ENCODE results near the gene CCDC149. TPM values are rescaled to one million over a fixed set of nuclear protein-coding genes. Genes with fewer than 3 reads are reported as not detected.

The CCDC149 gene
- total RNA-seq, 1 experiment from 2014 or later, result 0.11 TPM

GRCh38 chr4:24800325-24800895 lies 112.4 kb downstream of the CCDC149 start:
- Histone ChIP-seq H3K4me2 (ENCODE audit: low read depth, low read length, poor library complexity, severe bottlenecking) (no peak overlapping the region), H3K27ac (ENCODE audit: low read length) (no peak overlapping the region), H3K9me2 (replicated peaks; ENCODE audit: insufficient read depth, low read length) (no peaks in the 10 kb centered on the region)

DNA sequence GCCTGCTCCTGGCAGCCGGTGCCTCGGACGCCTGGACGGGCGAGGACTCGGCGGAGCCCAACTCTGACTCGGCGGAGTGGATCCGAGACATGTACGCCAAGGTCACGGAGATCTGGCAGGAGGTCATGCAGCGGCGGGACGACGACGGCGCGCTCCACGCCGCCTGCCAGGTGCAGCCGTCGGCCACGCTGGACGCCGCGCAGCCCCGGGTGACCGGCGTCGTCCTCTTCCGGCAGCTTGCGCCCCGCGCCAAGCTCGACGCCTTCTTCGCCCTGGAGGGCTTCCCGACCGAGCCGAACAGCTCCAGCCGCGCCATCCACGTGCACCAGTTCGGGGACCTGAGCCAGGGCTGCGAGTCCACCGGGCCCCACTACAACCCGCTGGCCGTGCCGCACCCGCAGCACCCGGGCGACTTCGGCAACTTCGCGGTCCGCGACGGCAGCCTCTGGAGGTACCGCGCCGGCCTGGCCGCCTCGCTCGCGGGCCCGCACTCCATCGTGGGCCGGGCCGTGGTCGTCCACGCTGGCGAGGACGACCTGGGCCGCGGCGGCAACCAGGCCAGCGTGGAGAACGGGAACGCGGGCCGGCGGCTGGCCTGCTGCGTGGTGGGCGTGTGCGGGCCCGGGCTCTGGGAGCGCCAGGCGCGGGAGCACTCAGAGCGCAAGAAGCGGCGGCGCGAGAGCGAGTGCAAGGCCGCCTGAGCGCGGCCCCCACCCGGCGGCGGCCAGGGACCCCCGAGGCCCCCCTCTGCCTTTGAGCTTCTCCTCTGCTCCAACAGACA lies 113.1 kb downstream of the CCDC149 start:
- H3K9ac ChIP-seq (ENCODE audit: low read length), result no peak overlapping the region
- H3K4me2 ChIP-seq (ENCODE audit: low read depth, low read length, poor library complexity, severe bottlenecking), result no peak overlapping the region
- no peaks in the 10 kb centered on the region for H3K9me2 ChIP-seq (replicated peaks; ENCODE audit: insufficient read depth, low read length)
- H3K27me3 ChIP-seq (ENCODE audit: low read length), result no peaks in the 10 kb centered on the region
- no peak overlapping the region for H3K4me3 ChIP-seq (ENCODE audit: low read length)
- no peak for DNase-seq
- no peak overlapping the region for H3K27ac ChIP-seq (ENCODE audit: low read length)
- no peaks in the 10 kb centered on the region for H4K20me1 ChIP-seq (ENCODE audit: insufficient read depth, low read depth, low read length)
- peaks cover 7% of the 10 kb centered on the region for H3K4me1 ChIP-seq (ENCODE audit: low read length)
- no peak overlapping the region for H2AFZ ChIP-seq (ENCODE audit: low read length)
- no peaks in the 10 kb centered on the region for H3K36me3 ChIP-seq (ENCODE audit: insufficient read depth, low read length)
- H3K79me2 ChIP-seq (ENCODE audit: low read length), result no peaks in the 10 kb centered on the region
- no peaks in the 10 kb centered on the region for H3K9me3 ChIP-seq (ENCODE audit: low read length)

More at GRCh38 chr4:24800325-24800895, 112.4 kb downstream of the CCDC149 start:
- Histone ChIP-seq H3K4me1 (ENCODE audit: low read length) (peaks cover 8% of the 10 kb centered on the region), H3K36me3 (ENCODE audit: insufficient read depth, low read length) (no peaks in the 10 kb centered on the region), H3K9me3 (ENCODE audit: low read length) (no peaks in the 10 kb centered on the region), H4K20me1 (ENCODE audit: insufficient read depth, low read depth, low read length) (no peaks in the 10 kb centered on the region), H3K27me3 (ENCODE audit: low read length) (no peaks in the 10 kb centered on the region), H3K79me2 (ENCODE audit: low read length) (no peaks in the 10 kb centered on the region), H3K4me3 (ENCODE audit: low read length) (no peak overlapping the region), H2AFZ (ENCODE audit: low read length) (no peak overlapping the region), H3K9ac (ENCODE audit: low read length) (no peak overlapping the region)
- no peak for DNase-seq

DNA sequence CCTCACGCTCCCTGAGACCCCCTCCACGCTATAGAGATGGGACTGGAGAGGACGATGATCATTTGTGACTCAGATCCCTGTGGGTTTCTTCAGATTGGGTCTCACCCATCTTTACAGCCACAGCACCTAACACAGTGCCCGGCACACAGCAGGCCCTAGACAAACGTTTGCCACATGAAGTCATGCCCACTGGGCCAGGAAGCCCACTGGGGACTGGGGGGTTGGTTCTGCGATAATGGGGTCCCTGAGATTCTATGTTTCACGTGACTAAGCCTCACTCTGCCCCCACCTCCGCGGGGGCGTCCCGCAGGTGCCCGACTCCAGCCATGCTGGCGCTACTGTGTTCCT lies 113.7 kb downstream of the CCDC149 start:
- H3K4me3 ChIP-seq (ENCODE audit: low read length), result no peak overlapping the region
- no peak overlapping the region for H3K27ac ChIP-seq (ENCODE audit: low read length)
- no peak overlapping the region for H3K4me2 ChIP-seq (ENCODE audit: low read depth, low read length, poor library complexity, severe bottlenecking)
- no peak overlapping the region for H2AFZ ChIP-seq (ENCODE audit: low read length)
- no peaks in the 10 kb centered on the region for H4K20me1 ChIP-seq (ENCODE audit: insufficient read depth, low read depth, low read length)
- H3K9me2 ChIP-seq (replicated peaks; ENCODE audit: insufficient read depth, low read length), result no peaks in the 10 kb centered on the region
- no peaks in the 10 kb centered on the region for H3K79me2 ChIP-seq (ENCODE audit: low read length)
- no peaks in the 10 kb centered on the region for H3K27me3 ChIP-seq (ENCODE audit: low read length)
- H3K4me1 ChIP-seq (ENCODE audit: low read length), result peaks cover 7% of the 10 kb centered on the region
- H3K9me3 ChIP-seq (ENCODE audit: low read length), result no peaks in the 10 kb centered on the region
- no peaks in the 10 kb centered on the region for H3K36me3 ChIP-seq (ENCODE audit: insufficient read depth, low read length)
- H3K9ac ChIP-seq (ENCODE audit: low read length), result no peak overlapping the region
- DNase-seq, result no peak

GRCh38 chr4:24798036-24798610 lies 114.7 kb downstream of the CCDC149 start:
- Histone ChIP-seq H3K4me3 (ENCODE audit: low read length) (no peak overlapping the region), H2AFZ (ENCODE audit: low read length) (no peak overlapping the region), H3K4me2 (ENCODE audit: low read depth, low read length, poor library complexity, severe bottlenecking) (no peak overlapping the region), H3K4me1 (ENCODE audit: low read length) (peaks cover 7% of the 10 kb centered on the region), H3K27ac (ENCODE audit: low read length) (no peak overlapping the region), H4K20me1 (ENCODE audit: insufficient read depth, low read depth, low read length) (no peaks in the 10 kb centered on the region), H3K9me3 (ENCODE audit: low read length) (no peaks in the 10 kb centered on the region), H3K79me2 (ENCODE audit: low read length) (no peaks in the 10 kb centered on the region), H3K27me3 (ENCODE audit: low read length) (no peaks in the 10 kb centered on the region), H3K9ac (ENCODE audit: low read length) (no peak overlapping the region), H3K36me3 (ENCODE audit: insufficient read depth, low read length) (no peaks in the 10 kb centered on the region), H3K9me2 (replicated peaks; ENCODE audit: insufficient read depth, low read length) (no peaks in the 10 kb centered on the region)
- DNase-seq, result no peak

GRCh38 chr4:24796620-24797019 lies 116.2 kb downstream of the CCDC149 start:
- no peak for DNase-seq
- no peak overlapping the region for H3K4me3 ChIP-seq (ENCODE audit: low read length)
- no peak overlapping the region for H3K27ac ChIP-seq (ENCODE audit: low read length)
- H2AFZ ChIP-seq (ENCODE audit: low read length), result no peak overlapping the region
- H3K4me2 ChIP-seq (ENCODE audit: low read depth, low read length, poor library complexity, severe bottlenecking), result no peak overlapping the region
- H3K79me2 ChIP-seq (ENCODE audit: low read length), result no peaks in the 10 kb centered on the region
- H4K20me1 ChIP-seq (ENCODE audit: insufficient read depth, low read depth, low read length), result no peaks in the 10 kb centered on the region
- no peaks in the 10 kb centered on the region for H3K9me2 ChIP-seq (replicated peaks; ENCODE audit: insufficient read depth, low read length)
- no peaks in the 10 kb centered on the region for H3K9me3 ChIP-seq (ENCODE audit: low read length)
- H3K36me3 ChIP-seq (ENCODE audit: insufficient read depth, low read length), result no peaks in the 10 kb centered on the region
- H3K4me1 ChIP-seq (ENCODE audit: low read length), result peaks cover 3% of the 10 kb centered on the region; the same call in 1 of the 2 replicates
- no peaks in the 10 kb centered on the region for H3K27me3 ChIP-seq (ENCODE audit: low read length)
- no peak overlapping the region for H3K9ac ChIP-seq (ENCODE audit: low read length)

DNA sequence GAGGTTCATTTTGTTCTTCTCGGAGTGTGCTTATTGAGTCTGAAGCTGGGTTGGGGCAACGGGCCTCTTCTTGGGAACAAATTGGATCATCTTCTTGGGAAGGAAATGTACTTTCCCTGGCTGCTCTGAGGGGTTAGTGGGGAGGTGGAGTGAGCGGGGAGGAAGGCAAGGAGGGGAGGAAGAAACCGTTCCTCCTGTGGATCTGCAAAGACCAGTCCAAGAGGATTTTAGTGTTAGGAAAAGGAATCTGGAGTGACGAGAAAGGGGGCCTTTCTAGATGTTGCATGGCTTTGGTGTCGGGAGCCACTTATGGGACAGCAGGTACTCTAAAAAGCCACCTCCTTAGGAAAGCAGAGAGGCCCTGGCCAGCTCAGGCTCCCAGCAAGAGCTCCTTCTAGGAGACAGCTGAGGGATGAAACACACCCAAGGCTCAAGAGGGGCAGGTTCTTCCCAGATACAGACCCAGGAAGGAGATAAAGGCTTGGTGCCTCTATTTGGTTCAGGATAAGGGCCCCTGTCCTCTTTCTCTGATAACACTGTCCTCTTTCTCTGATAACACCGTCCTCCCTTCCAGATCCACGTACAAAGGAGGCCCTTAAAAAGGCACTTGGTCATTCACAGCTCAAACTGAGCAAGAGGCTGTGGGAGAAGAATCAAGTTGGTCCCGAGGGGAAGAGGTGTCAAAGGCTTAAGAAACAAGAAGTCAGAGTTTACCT lies 117.0 kb downstream of the CCDC149 start:
- Histone ChIP-seq H3K4me1 (ENCODE audit: low read length) (peaks cover 3% of the 10 kb centered on the region; the same call in 1 of the 2 replicates), H3K4me2 (ENCODE audit: low read depth, low read length, poor library complexity, severe bottlenecking) (no peak overlapping the region)

GRCh38 chr4:24794916-24795665 lies 117.8 kb downstream of the CCDC149 start, which contains the start of gene SOD3:
Gene SOD3, plus strand, starts transcription at chr4:24795573. Its CDS starts 3,949 bp downstream, at chr4:24799522.
- H4K20me1 ChIP-seq (ENCODE audit: insufficient read depth, low read depth, low read length), result no peaks in the 10 kb centered on the region
- no peak for DNase-seq
- H3K4me2 ChIP-seq (ENCODE audit: low read depth, low read length, poor library complexity, severe bottlenecking), result no peak within 1 kb of the TSS
- no peaks in the 10 kb centered on the region for H3K27me3 ChIP-seq (ENCODE audit: low read length)
- H3K4me1 ChIP-seq (ENCODE audit: low read length), result peaks cover 3% of the 10 kb centered on the region; the same call in 1 of the 2 replicates
- H3K36me3 ChIP-seq (ENCODE audit: insufficient read depth, low read length), result no peaks in the 10 kb centered on the region
- H3K79me2 ChIP-seq (ENCODE audit: low read length), result no peaks in the 10 kb centered on the region
- H3K27ac ChIP-seq (ENCODE audit: low read length), result no peak within 1 kb of the TSS
- H2AFZ ChIP-seq (ENCODE audit: low read length), result no peak within 1 kb of the TSS
- no peaks in the 10 kb centered on the region for H3K9me2 ChIP-seq (replicated peaks; ENCODE audit: insufficient read depth, low read length)
- H3K4me3 ChIP-seq (ENCODE audit: low read length), result no peak within 1 kb of the TSS
- H3K9ac ChIP-seq (ENCODE audit: low read length), result no peak within 1 kb of the TSS
- no peaks in the 10 kb centered on the region for H3K9me3 ChIP-seq (ENCODE audit: low read length)

More for the DNA sequence above, 117.0 kb downstream of the CCDC149 start:
- Histone ChIP-seq H3K79me2 (ENCODE audit: low read length) (no peaks in the 10 kb centered on the region), H3K9me2 (replicated peaks; ENCODE audit: insufficient read depth, low read length) (no peaks in the 10 kb centered on the region), H2AFZ (ENCODE audit: low read length) (no peak overlapping the region), H3K27ac (ENCODE audit: low read length) (no peak overlapping the region), H4K20me1 (ENCODE audit: insufficient read depth, low read depth, low read length) (no peaks in the 10 kb centered on the region), H3K4me3 (ENCODE audit: low read length) (no peak overlapping the region), H3K9ac (ENCODE audit: low read length) (no peak overlapping the region), H3K36me3 (ENCODE audit: insufficient read depth, low read length) (no peaks in the 10 kb centered on the region), H3K27me3 (ENCODE audit: low read length) (no peaks in the 10 kb centered on the region), H3K9me3 (ENCODE audit: low read length) (no peaks in the 10 kb centered on the region)
- DNase-seq, result no peak

All from Karpas-422 (cell line).